Measurements from ENCODE around the gene EFNA5.

EFNA5 gene

GRCh38 chr5:107670087-107670931 lies 428 bp downstream of the EFNA5 start:
- H3K9me3 ChIP-seq (ENCODE audit: control insufficient read depth, insufficient read depth, low read depth, low read length): no peaks in the 10 kb centered on the region
- H3K27ac ChIP-seq (ENCODE audit: extremely low read depth, low read depth, low read length): peak overlapping the region; percentile 99
- ChIA-PET CTCF (interaction anchor here (0.6 kb wide), 1 partner anchor 333 kb away, joined by 3 read pairs; no protein-coding TSS in a partner anchor), POLR2A (interaction anchor here (0.6 to 2.4 kb wide), 8 partner anchors 46 to 964 kb away, joined by 3 to 17 read pairs (median 5); no protein-coding TSS in a partner anchor)
- H3K4me1 ChIP-seq (ENCODE audit: control insufficient read depth, insufficient read depth, low read length): peaks cover 18% of the 10 kb centered on the region
- H3K4me3 ChIP-seq (ENCODE audit: low read depth, low read length): peak overlapping the region; percentile 64
- no peaks in the 10 kb centered on the region for H3K36me3 ChIP-seq (ENCODE audit: control insufficient read depth in 2 of 2, insufficient read depth in 1 of 2, low read length in 2 of 2)
- no peak for TF ChIP-seq ZNF169 (tag by site-specific recombination; IDR thresholded peaks at IDR 0.05)
- TF ChIP-seq ZNF701 (tag by site-specific recombination; IDR thresholded peaks at IDR 0.05): no peak
- peak; percentile 58 for TF ChIP-seq ZFHX2 (tag by site-specific recombination; conservative IDR thresholded peaks at IDR 0.05)
- TF ChIP-seq ZBTB8A (tag by site-specific recombination; IDR thresholded peaks at IDR 0.05): peak; percentile 20
- 0 out of 2 replicates have a peak, but pooled peaks have one; percentile 21 for TF ChIP-seq ZSCAN30 (tag by site-specific recombination; IDR thresholded peaks at IDR 0.05)
- TF ChIP-seq ZBTB26 (tag by site-specific recombination; optimal IDR thresholded peaks at IDR 0.05): peak; percentile 74
- TF ChIP-seq ZNF248 (tag by site-specific recombination; IDR thresholded peaks at IDR 0.05): no peak
- TF ChIP-seq ZNF335 (tag by site-specific recombination; conservative IDR thresholded peaks at IDR 0.05): peak; percentile 58; the same call in 1 of the 2 replicates
- TF ChIP-seq PRDM2 (tag by site-specific recombination; IDR thresholded peaks at IDR 0.05; ENCODE audit: borderline replicate concordance): no peak
- peak; percentile 80 for TF ChIP-seq ZIC2 (tag by site-specific recombination; IDR thresholded peaks at IDR 0.05)
- TF ChIP-seq ZNF433 (tag by site-specific recombination; IDR thresholded peaks at IDR 0.05; ENCODE audit: low read depth): no peak
- TF ChIP-seq GLIS2 (tag by site-specific recombination; IDR thresholded peaks at IDR 0.05): peak; percentile 37; the same call in 1 of the 2 replicates
- no peak for TF ChIP-seq OSR2 (tag by site-specific recombination; IDR thresholded peaks at IDR 0.05)
- TF ChIP-seq ZNF785 (tag by site-specific recombination; IDR thresholded peaks at IDR 0.05): no peak
- peak; percentile 88 for TF ChIP-seq ZNF341 (tag by site-specific recombination; IDR thresholded peaks at IDR 0.05; ENCODE audit: low read depth)
- peak; percentile 35; the same call in 1 of the 2 replicates for TF ChIP-seq ZNF76 (tag by site-specific recombination; IDR thresholded peaks at IDR 0.05; ENCODE audit: borderline replicate concordance, low read depth)
- no peak for TF ChIP-seq MYNN (tag by site-specific recombination; IDR thresholded peaks at IDR 0.05; ENCODE audit: borderline replicate concordance)
- no peak for TF ChIP-seq ZNF426 (tag by site-specific recombination; IDR thresholded peaks at IDR 0.05)
- peak; percentile 51; the same call in 1 of the 2 replicates for TF ChIP-seq ZBTB17 (tag by site-specific recombination; IDR thresholded peaks at IDR 0.05)
- no peak for TF ChIP-seq ZNF777 (tag by site-specific recombination; IDR thresholded peaks at IDR 0.05; ENCODE audit: borderline replicate concordance)
- TF ChIP-seq ZNF121 (tag by site-specific recombination; IDR thresholded peaks at IDR 0.05): no peak
- peak; percentile 62 for TF ChIP-seq CTCF (tag by site-specific recombination; IDR thresholded peaks at IDR 0.05)
- TF ChIP-seq PATZ1 (tag by site-specific recombination; IDR thresholded peaks at IDR 0.05): peak; percentile 88
- peak; percentile 26; the same call in 1 of the 2 replicates for TF ChIP-seq ZNF501 (tag by site-specific recombination; IDR thresholded peaks at IDR 0.05)
- TF ChIP-seq ZNF660 (tag by site-specific recombination; IDR thresholded peaks at IDR 0.05): no peak; the same call in 1 of the 2 replicates
- peak; percentile 12; the same call in 1 of the 2 replicates for TF ChIP-seq ZEB2 (tag by site-specific recombination; IDR thresholded peaks at IDR 0.05)
- TF ChIP-seq KLF16 (tag by site-specific recombination; IDR thresholded peaks at IDR 0.05): 0 out of 2 replicates have a peak, but pooled peaks have one; percentile 9

Measured in HEK293 (cell line).